ENCODE measurements around the gene ASB17. TPM values are rescaled to one million over a fixed set of nuclear protein-coding genes. Genes with fewer than 3 reads are reported as not detected.

Gene ASB17
- total and polyA plus RNA-seq, 2 experiments from 2014 or later, result not detected

GRCh38 chr1:75950176-75950575, 18.0 kb upstream of the ASB17 start:
- Histone ChIP-seq H3K79me2 (replicated peaks; ENCODE audit: insufficient read depth) (no peaks in the 10 kb centered on the region), H3K27me3 (ENCODE audit: insufficient read depth) (no peaks in the 10 kb centered on the region), H2AFZ (no peak overlapping the region), H4K20me1 (replicated peaks; ENCODE audit: insufficient read depth) (no peaks in the 10 kb centered on the region), H3K4me3 (no peak overlapping the region), H3K4me1 (ENCODE audit: insufficient read depth) (no peaks in the 10 kb centered on the region), H3K9me2 (ENCODE audit: insufficient read depth) (no peaks in the 10 kb centered on the region), H3K4me2 (no peak overlapping the region), H3K36me3 (ENCODE audit: insufficient read depth) (no peaks in the 10 kb centered on the region), H3F3A (replicated peaks; ENCODE audit: low read depth) (no peaks in the 10 kb centered on the region), H3K27ac (ENCODE audit: low read depth) (no peak overlapping the region)
- ATAC-seq (no peak), DNase-seq (ENCODE audit: low spot score) (no peak)
- no peak overlapping the region for H3K27ac Mint-ChIP-seq
- H3K27me3 Mint-ChIP-seq (ENCODE audit: insufficient read depth, low read depth, poor library complexity), result no peaks in the 10 kb centered on the region
- no peaks in the 10 kb centered on the region for H3K36me3 Mint-ChIP-seq (ENCODE audit: low read depth)
- no peaks in the 10 kb centered on the region for H3K4me1 Mint-ChIP-seq
- H3K9me3 Mint-ChIP-seq, result peaks cover 6% of the 10 kb centered on the region; the same call in 2 of the 3 replicates
- TF ChIP-seq STAT1 (IDR thresholded peaks at IDR 0.05; ENCODE audit: unreplicated experiment), result no peak
- TF ChIP-seq POLR2AphosphoS5 (IDR thresholded peaks at IDR 0.05; ENCODE audit: low read depth), result no peak
- no peak for TF ChIP-seq NANOG (IDR thresholded peaks at IDR 0.05; ENCODE audit: borderline replicate concordance)
- TF ChIP-seq CTCF (conservative IDR thresholded peaks at IDR 0.05; ENCODE audit: low read depth in 2 of 2), result no peak
- TF ChIP-seq CREB1 (CRISPR knock-in tag; IDR thresholded peaks at IDR 0.05; ENCODE audit: low read depth), result no peak
- TF ChIP-seq ZNF462 (CRISPR knock-in tag; IDR thresholded peaks at IDR 0.05), result no peak
- no peak for TF ChIP-seq EZH2phosphoT487 (IDR thresholded peaks at IDR 0.05; ENCODE audit: unreplicated experiment)
- TF ChIP-seq ZNF331 (CRISPR knock-in tag; IDR thresholded peaks at IDR 0.05; ENCODE audit: low read depth), result no peak
- TF ChIP-seq EZH2 (IDR thresholded peaks at IDR 0.05; ENCODE audit: low read depth, unreplicated experiment), result no peak
- TF ChIP-seq REST (IDR thresholded peaks at IDR 0.05; ENCODE audit: unreplicated experiment), result no peak
- TF ChIP-seq ETS1 (IDR thresholded peaks at IDR 0.05), result no peak
- no peak for TF ChIP-seq JUNB (IDR thresholded peaks at IDR 0.05; ENCODE audit: unreplicated experiment)
- TF ChIP-seq ZNF114 (CRISPR knock-in tag; IDR thresholded peaks at IDR 0.05), result no peak
- no peak overlapping the region for H3K4me3 Mint-ChIP-seq
